ENCODE data around the gene NARS2.
A peak's percentile ranks its signal among the peaks of the same experiment; 100 is the strongest.

Gene NARS2

DNA sequence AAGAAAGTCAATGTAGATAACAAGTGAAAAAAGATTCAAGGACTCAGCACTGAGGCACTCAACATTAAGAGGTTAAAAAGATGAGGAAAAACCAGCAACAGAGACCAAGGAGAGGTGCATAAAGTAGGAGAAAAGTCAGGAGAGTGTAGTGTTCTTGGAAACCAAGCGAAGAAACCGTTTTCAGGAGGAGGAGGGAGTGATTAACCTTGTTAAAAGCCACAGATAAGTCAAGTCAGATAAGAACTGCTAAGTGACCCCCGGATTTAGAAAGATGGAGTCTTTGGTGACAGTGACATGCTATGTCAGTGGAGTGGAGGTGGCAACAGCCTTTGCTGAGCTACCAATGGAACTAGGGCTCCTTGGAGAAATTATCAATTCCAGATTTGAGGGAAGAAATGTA, 13.9 kb upstream of the NARS2 start:
- TF ChIP-seq, protein P1, sequence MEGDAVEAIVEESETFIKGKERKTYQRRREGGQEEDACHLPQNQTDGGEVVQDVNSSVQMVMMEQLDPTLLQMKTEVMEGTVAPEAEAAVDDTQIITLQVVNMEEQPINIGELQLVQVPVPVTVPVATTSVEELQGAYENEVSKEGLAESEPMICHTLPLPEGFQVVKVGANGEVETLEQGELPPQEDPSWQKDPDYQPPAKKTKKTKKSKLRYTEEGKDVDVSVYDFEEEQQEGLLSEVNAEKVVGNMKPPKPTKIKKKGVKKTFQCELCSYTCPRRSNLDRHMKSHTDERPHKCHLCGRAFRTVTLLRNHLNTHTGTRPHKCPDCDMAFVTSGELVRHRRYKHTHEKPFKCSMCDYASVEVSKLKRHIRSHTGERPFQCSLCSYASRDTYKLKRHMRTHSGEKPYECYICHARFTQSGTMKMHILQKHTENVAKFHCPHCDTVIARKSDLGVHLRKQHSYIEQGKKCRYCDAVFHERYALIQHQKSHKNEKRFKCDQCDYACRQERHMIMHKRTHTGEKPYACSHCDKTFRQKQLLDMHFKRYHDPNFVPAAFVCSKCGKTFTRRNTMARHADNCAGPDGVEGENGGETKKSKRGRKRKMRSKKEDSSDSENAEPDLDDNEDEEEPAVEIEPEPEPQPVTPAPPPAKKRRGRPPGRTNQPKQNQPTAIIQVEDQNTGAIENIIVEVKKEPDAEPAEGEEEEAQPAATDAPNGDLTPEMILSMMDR (IDR thresholded peaks at IDR 0.05; ENCODE audit: borderline replicate concordance, insufficient read depth, low read depth, low read length): no peak
- no peak overlapping the region for H3K4me3 ChIP-seq (ENCODE audit: low read depth, low read length)

DNA sequence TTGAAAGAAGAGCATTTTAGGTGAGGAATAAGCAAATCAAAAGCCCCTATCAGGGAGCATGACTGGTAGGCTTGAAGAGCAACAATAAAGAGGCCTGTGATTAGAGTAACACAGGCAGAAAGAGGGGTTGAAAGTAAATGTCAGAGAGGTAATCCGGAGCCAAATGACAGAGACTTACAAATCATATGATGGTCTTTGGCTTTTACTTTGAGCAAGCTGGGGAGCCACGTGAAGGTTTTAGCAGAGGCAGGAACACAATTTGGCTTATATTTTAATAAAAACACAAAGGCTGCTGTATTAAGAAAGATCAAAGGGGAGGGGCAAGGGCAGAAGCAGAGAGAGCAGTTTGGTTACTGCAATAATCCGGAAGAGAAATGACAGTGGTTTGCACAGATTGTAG, 12.8 kb upstream of the NARS2 start:
- TF ChIP-seq, protein P1 (IDR thresholded peaks at IDR 0.05; ENCODE audit: borderline replicate concordance, insufficient read depth, low read depth, low read length): no peak

DNA sequence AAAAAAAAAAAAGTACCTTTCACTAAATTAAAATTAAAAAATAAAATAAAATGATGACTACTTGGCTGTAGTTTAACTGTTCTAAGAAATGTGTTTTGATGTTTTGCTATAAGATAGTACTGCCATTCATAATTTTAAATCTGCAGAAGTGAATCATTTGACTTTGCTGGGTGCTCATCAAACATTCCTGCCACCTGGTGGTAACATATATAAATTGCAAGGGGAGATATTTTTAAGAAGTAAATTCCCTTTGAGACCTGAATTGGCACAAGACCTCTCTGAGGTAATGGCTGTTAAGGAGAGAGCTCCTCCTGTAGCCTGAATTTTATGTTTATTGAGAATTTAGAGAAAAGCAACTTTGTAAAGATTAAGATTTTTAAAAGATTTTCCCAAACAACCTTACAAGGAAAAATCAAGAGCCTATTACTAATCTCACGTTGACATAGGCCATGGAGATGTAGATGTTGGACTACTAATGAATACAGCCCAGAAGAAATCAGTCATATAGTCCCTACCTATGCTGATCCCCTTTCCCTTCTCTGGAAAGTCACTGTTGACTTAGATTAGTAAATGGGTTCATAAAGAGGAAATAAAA, 11.9 kb upstream of the NARS2 start:
- TF ChIP-seq, protein P1 (IDR thresholded peaks at IDR 0.05; ENCODE audit: borderline replicate concordance, insufficient read depth, low read depth, low read length): peak; percentile 32; the same call in 1 of the 2 replicates
- no peak overlapping the region for H3K4me3 ChIP-seq (ENCODE audit: low read depth, low read length)

More for the DNA sequence above, 12.8 kb upstream of the NARS2 start:
- H3K4me3 ChIP-seq (ENCODE audit: low read depth, low read length): no peak overlapping the region

DNA sequence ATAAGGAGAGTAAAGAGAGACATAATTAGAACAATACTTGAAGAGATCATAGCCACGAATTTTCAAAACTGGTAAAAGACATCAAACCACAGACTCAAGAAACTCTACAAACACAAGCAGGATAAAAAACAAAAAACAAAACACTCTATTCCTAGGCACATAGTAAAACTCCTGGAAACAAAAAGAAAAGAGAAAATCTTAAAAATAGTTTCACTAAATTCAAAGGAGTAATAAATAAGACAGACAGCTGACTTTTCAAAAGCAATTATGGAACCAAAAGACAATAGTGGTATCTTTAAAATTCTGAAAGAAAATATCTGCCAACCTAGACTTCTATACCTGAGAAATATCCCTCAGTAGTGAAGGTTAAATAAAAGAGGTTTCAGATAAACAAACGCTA, 9.2 kb upstream of the NARS2 start:
- H3K4me3 ChIP-seq (ENCODE audit: low read depth, low read length): no peak overlapping the region
- TF ChIP-seq, protein P1 (IDR thresholded peaks at IDR 0.05; ENCODE audit: borderline replicate concordance, insufficient read depth, low read depth, low read length): no peak

DNA sequence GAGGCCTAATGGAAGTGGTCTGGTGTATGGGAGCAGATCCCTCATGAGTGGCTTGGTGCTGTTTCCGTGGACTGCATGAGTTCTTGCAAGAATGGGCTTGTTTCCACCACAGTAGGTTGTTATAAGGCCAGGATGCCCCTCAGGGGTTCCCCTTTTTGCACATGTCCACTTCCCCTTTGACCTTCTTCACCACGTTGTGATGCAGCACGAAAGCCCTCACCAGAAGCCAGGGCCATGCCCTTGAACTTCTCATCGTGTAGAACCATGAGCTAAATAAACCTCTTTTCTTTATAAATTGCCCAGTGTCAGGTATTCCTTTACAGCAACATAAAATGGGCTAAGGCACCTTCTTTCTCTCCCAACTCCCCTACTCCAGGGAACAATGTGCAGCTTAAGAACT, 2.8 kb upstream of the NARS2 start:
- H3K4me3 ChIP-seq (ENCODE audit: low read depth, low read length): no peak overlapping the region
- TF ChIP-seq, protein P1 (IDR thresholded peaks at IDR 0.05; ENCODE audit: borderline replicate concordance, insufficient read depth, low read depth, low read length): no peak

DNA sequence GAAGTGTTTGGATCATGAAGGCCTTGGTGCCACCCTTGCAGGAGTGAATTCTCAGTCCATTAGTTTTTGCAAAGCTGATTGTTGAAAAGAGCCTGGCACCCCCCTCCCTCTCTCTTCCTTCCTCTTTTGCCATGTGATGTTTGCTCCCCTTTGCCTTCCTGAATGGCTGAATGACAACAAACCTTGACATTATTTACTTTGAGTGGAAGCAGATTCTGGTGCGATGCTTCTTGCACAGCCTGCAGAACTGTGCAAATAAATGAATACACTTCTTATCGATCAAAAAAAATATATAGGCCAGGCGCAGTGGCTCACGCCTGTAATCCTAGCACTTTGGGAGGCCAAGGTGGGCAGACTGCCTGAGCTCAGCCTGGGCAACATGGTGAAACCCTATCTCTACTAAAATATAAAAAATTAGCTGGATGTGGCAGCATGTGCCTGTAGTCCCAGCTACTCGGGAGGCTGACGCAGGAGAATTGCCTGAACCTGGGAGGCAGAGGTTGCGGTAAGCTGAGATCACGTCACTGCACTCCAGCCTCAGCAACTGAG, 2.0 kb upstream of the NARS2 start:
- H3K4me3 ChIP-seq (ENCODE audit: low read depth, low read length): no peak overlapping the region
- TF ChIP-seq, protein P1 (IDR thresholded peaks at IDR 0.05; ENCODE audit: borderline replicate concordance, insufficient read depth, low read depth, low read length): no peak

DNA sequence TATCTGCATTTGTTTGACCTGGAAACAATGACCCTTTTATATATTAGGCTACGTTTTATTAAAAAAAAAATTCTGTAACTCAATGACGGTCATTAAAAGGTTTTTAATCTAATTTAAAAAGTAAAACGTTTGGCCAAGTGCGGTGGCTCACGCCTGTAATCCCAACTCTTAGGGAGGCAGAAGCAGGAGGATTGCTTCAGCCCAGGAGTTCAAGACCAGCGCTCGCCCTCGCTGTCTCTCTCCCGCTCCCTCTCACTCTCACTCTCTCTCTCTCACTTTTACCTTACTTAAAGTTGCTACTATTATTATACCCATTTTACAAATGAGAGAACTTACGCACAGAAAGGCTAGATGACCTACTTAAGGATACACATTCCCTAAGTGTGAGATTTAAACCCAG, 814 bp upstream of the NARS2 start:
- peak overlapping the region; percentile 94 for H3K4me3 ChIP-seq (ENCODE audit: low read depth, low read length)
- TF ChIP-seq, protein P1 (IDR thresholded peaks at IDR 0.05; ENCODE audit: borderline replicate concordance, insufficient read depth, low read depth, low read length): no peak
